A549 treated with AZD9567 at 1 μM for 4 hours (cell line): ENCODE data around the gene RAB27A. TPM values are rescaled to one million over a fixed set of nuclear protein-coding genes. Genes with fewer than 3 reads are reported as not detected.

Source experiments
- total RNA-seq: library from RNA; stranded (reverse); fragments of 200-300 nt; extraction: Qiagen RNA extraction; gene quantifications from 5 replicates; pipeline ENCODE4 v1.2.3, GENCODE V29; 2022; ENCODE audit not compliant: insufficient read depth

The RAB27A gene
- 10.3 to 21.4 TPM (median 11.3 TPM) in 5 replicates for total RNA-seq

DNA sequence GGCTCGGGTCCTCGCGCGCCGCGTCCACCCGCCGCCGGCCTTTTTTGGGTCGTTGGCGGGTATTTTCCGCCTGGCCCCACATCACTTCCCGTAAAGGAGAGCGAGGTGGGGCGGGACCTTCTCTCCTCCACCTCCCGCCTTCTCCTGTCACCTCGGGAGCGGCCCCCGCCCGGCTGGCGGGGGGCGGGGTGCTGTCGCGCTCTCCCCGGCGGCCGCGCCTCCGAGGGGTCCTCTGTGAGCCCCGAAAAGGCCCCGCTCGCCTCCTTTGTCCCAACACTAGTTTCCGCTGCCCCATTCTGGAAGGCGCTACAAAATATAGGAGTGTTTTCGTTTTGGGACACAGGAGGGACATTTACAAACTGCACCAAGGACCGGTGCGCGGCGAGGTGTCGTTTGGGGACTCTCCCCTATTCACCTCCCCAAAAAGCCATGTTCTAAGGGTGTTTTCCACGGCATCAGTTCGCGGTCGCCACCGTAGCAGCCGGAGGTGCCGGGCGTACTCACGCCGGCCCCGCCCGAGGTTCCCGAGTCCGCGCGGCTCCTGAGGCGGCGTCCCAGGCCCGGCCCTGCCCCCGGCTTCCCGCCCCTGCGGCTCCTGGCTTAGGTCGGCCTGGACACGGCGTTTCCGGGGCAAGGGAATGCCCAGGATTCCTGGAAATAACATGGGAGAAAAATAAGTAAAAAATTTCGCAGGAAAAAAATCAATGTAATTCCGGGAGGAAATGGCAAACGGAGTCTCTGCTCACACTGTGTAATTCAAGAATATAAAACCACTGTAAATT is at the start of gene RAB27A:
Gene RAB27A, minus strand, starts transcription at position 68 of the 782 bp plus-strand sequence. CDS start 54,879 bp downstream, outside the sequence.

DNA sequence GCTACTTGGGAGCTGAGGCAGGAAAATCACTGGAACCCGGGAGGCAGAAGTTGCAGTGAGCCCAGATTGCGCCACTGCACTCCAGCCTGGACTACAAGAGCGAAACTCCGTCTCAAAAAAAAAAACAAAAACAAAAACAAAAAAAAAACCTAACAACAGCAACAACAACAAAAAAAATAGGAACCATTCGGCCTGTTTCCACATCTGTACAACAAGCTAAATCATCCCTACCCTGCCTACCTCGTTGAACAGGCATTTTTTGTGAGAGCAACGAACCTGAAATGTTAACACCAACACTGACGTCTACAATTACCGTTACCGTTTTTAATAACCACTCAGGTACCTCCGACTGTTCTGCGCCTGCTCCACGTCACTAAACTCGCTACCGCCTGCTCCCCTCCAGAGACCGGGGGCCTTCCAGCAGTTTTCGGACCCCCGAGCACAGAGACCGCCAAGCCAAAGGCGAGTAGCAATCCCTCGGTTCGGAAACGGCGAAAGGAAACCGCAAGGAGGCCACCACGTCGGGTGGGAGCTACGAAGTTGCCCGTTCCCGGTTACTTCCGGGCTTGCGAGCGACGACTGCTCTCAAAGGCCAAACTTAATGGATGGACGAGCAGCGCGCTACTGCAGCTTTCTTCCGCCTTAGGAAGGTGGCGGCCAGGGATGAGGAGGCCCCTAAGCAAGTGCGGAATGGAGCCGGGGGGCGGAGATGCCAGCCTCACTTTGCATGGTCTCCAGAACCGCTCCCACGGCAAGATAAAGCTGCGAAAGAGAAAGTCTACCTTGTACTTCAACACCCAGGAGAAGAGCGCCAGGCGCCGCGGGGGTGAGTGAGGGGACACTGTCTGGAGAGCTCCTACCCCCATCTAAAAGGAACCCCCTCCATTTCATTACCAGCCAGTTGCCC is 29.2 kb upstream of the RAB27A start, which contains the start of the genes PIGB and PIGBOS1:
Gene PIGB, plus strand, starts transcription at position 635 of the 907 bp plus-strand sequence. Its CDS starts 29 bp downstream, at position 664.
Gene PIGBOS1, minus strand, starts transcription at position 536 of the 907 bp plus-strand sequence. CDS start 1,331 bp downstream, outside the sequence.

GRCh38 chr15:55196458-55197361 is 92.9 kb downstream of the RAB27A start, which contains the start of gene RSL24D1:
TSS of gene RSL24D1 (minus strand) at chr15:55196941. CDS start at chr15:55196890, 51 bp downstream.

Other genes starting within 250 kb of the RAB27A start
- gene RSL24D1, start 92.9 kb downstream of the RAB27A start, total RNA-seq: 91.4 to 120 TPM (median 103 TPM) in 5 replicates
- gene PIGBOS1, start 29.3 kb upstream of the RAB27A start, total RNA-seq: 21.1 to 26.1 TPM (median 22.9 TPM) in 5 replicates
- 10.2 to 12.5 TPM (median 11.6 TPM) in 5 replicates for gene PIGB, start 29.4 kb upstream of the RAB27A start, total RNA-seq
- gene CCPG1, start 118.5 kb upstream of the RAB27A start, total RNA-seq: 34.2 to 44.0 TPM (median 37.9 TPM) in 5 replicates
- gene PIERCE2, start 118.7 kb upstream of the RAB27A start, total RNA-seq: 2.8 to 4.5 TPM (median 4.1 TPM) in 5 replicates
- 8.7 to 12.5 TPM (median 9.0 TPM) in 5 replicates for gene DNAAF4, start 218.4 kb upstream of the RAB27A start, total RNA-seq